Muscle layer of colon (tissue), 2 donors: ENCODE measurements around the gene FRK.
"Not testable (repeated sequence)": the region's sequence is repeated elsewhere in the genome, so short reads cannot be mapped to it uniquely, and the experiment has no call there.

ENCODE experiments used
- H3K27ac ChIP-seq: one replicate; pipeline ENCODE4 v1.7.0; 2013; ENCODE audit warnings: low read depth, mild to moderate bottlenecking, low read length, moderate library complexity
- H3K27me3 ChIP-seq, 2 donors: one replicate each; pipeline ENCODE4 v1.7.0; 2013; ENCODE audit warnings: low read length in 2 of 2, mild to moderate bottlenecking in 2 of 2; ENCODE audit not compliant: insufficient read depth in 2 of 2, control insufficient read depth in 1 of 2
- H3K36me3 ChIP-seq: one replicate; pipeline ENCODE4 v1.7.0; 2013; ENCODE audit warnings: mild to moderate bottlenecking, low read length; ENCODE audit not compliant: insufficient read depth
- H3K4me1 ChIP-seq: one replicate; pipeline ENCODE4 v1.7.0; 2013; ENCODE audit warnings: mild to moderate bottlenecking, low read length; ENCODE audit not compliant: insufficient read depth
- H3K4me3 ChIP-seq, 2 donors: one replicate each; pipeline ENCODE4 v1.7.0; 2013; ENCODE audit warnings: low read length in 2 of 2, low read depth in 1 of 2, mild to moderate bottlenecking in 1 of 2, moderate library complexity in 1 of 2
- H3K9ac ChIP-seq: one replicate; pipeline ENCODE4 v1.7.0; 2013; ENCODE audit warnings: low read length
- H3K9me3 ChIP-seq: one replicate; pipeline ENCODE4 v1.7.0; 2013; ENCODE audit warnings: mild to moderate bottlenecking, low read length
- donor health status: abdominal sarcoma.
- donor health status: Adenocarcinoma of cecum.

The FRK gene

GRCh38 chr6:115928000-115928399, 132.7 kb downstream of the FRK start:
- H3K9me3 ChIP-seq, H3K9ac ChIP-seq, H3K4me3 ChIP-seq, H3K27ac ChIP-seq, H3K4me1 ChIP-seq, H3K27me3 ChIP-seq, H3K36me3 ChIP-seq: not testable (repeated sequence)

GRCh38 chr6:115922971-115923370, 137.7 kb downstream of the FRK start:
- Histone ChIP-seq H3K9me3 (no peaks in the 10 kb centered on the region), H3K27ac (no peak overlapping the region), H3K4me1 (no peaks in the 10 kb centered on the region), H3K4me3 (no peak overlapping the region), H3K36me3 (no peaks in the 10 kb centered on the region), H3K27me3 (no peaks in the 10 kb centered on the region), H3K9ac (no peak overlapping the region)

- Histone ChIP-seq H3K9ac (no peak overlapping the region), H3K4me1 (no peaks in the 10 kb centered on the region), H3K27ac (no peak overlapping the region), H3K36me3 (no peaks in the 10 kb centered on the region), H3K9me3 (no peaks in the 10 kb centered on the region), H3K27me3 (no peaks in the 10 kb centered on the region), H3K4me3 (no peak overlapping the region)
Observed at GRCh38 chr6:115914098-115914497, 146.6 kb downstream of the FRK start.

- Histone ChIP-seq H3K27ac (no peak overlapping the region), H3K4me3 (no peak overlapping the region), H3K4me1 (no peaks in the 10 kb centered on the region), H3K9ac (no peak overlapping the region), H3K36me3 (no peaks in the 10 kb centered on the region), H3K9me3 (no peaks in the 10 kb centered on the region), H3K27me3 (no peaks in the 10 kb centered on the region)
Observed at GRCh38 chr6:115909923-115910546, 150.7 kb downstream of the FRK start.

- Histone ChIP-seq H3K27ac (no peak overlapping the region), H3K9ac (no peak overlapping the region), H3K27me3 (no peaks in the 10 kb centered on the region), H3K4me3 (no peak overlapping the region), H3K9me3 (no peaks in the 10 kb centered on the region), H3K36me3 (no peaks in the 10 kb centered on the region), H3K4me1 (no peaks in the 10 kb centered on the region)
Observed at GRCh38 chr6:115908906-115909559, 151.7 kb downstream of the FRK start.

GRCh38 chr6:115905471-115905870, 155.2 kb downstream of the FRK start:
- Histone ChIP-seq H3K9ac (no peak overlapping the region), H3K4me3 (no peak overlapping the region), H3K27ac (no peak overlapping the region), H3K9me3 (no peaks in the 10 kb centered on the region), H3K36me3 (no peaks in the 10 kb centered on the region), H3K27me3 (no peaks in the 10 kb centered on the region), H3K4me1 (no peaks in the 10 kb centered on the region)

GRCh38 chr6:115902436-115902835, 158.3 kb downstream of the FRK start:
- H3K9me3 ChIP-seq, result no peaks in the 10 kb centered on the region
- no peaks in the 10 kb centered on the region for H3K36me3 ChIP-seq
- H3K4me1 ChIP-seq, result no peaks in the 10 kb centered on the region
- H3K4me3 ChIP-seq, result no peak overlapping the region
- no peak overlapping the region for H3K27ac ChIP-seq
- no peak overlapping the region for H3K9ac ChIP-seq
- no peaks in the 10 kb centered on the region for H3K27me3 ChIP-seq

- Histone ChIP-seq H3K4me1 (no peaks in the 10 kb centered on the region), H3K36me3 (no peaks in the 10 kb centered on the region), H3K4me3 (no peak overlapping the region), H3K27ac (no peak overlapping the region), H3K27me3 (no peaks in the 10 kb centered on the region), H3K9ac (no peak overlapping the region), H3K9me3 (no peaks in the 10 kb centered on the region)
Observed at GRCh38 chr6:115901896-115902295, 158.8 kb downstream of the FRK start.

- Histone ChIP-seq H3K9me3 (no peaks in the 10 kb centered on the region), H3K27ac (no peak overlapping the region), H3K4me3 (no peak overlapping the region), H3K27me3 (no peaks in the 10 kb centered on the region), H3K9ac (no peak overlapping the region), H3K36me3 (no peaks in the 10 kb centered on the region), H3K4me1 (no peaks in the 10 kb centered on the region)
Observed at GRCh38 chr6:115899730-115900282, 160.9 kb downstream of the FRK start.

- Histone ChIP-seq H3K9me3 (no peaks in the 10 kb centered on the region), H3K27me3 (no peaks in the 10 kb centered on the region), H3K9ac (no peak overlapping the region), H3K4me3 (no peak overlapping the region), H3K4me1 (no peaks in the 10 kb centered on the region), H3K36me3 (no peaks in the 10 kb centered on the region), H3K27ac (no peak overlapping the region)
Observed at GRCh38 chr6:115898246-115898645, 162.4 kb downstream of the FRK start.

GRCh38 chr6:115896538-115897129, 164.1 kb downstream of the FRK start:
- Histone ChIP-seq H3K36me3 (no peaks in the 10 kb centered on the region), H3K4me1 (no peaks in the 10 kb centered on the region), H3K9ac (no peak overlapping the region), H3K9me3 (no peaks in the 10 kb centered on the region), H3K27me3 (no peaks in the 10 kb centered on the region), H3K4me3 (no peak overlapping the region), H3K27ac (no peak overlapping the region)
